ENCODE data around the gene EMP2. TPM values are rescaled to one million over a fixed set of nuclear protein-coding genes. Genes with fewer than 3 reads are reported as not detected.

EMP2 gene
- total and polyA plus RNA-seq, 2 of the 4 experiments (the other 2 are of a cell fraction): 13.8 to 18.3 TPM

DNA sequence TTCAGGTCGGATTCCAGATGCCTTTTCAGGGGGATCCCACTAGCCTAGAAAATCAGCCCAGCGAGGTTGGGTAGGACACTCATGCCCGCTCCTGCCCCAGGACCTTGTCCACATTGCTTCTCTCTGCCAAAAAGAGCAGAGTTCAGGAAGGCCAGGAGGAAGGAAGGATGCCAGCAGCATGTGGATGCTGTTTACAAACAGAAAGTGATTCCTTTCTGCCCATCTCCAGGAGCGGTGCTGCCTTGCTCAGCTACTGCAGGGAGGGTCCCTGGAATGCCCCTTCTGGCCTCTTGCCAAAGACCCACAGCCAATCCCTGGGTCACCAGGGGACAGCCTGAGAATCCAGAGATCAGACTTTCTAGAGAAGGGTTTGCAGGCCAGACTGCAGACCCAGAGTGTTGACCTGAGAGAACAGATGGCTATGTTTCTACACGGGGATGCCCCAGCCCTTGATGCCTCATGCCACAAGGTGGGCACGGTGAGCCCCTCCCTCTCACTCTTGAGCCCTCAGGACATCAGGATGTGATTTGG is 32.3 kb upstream of the EMP2 start:
- Histone ChIP-seq H3K79me1 (ENCODE audit: low read depth in 1 of 2, low read length in 2 of 2) (no peaks in the 10 kb centered on the region), H2BK5ac (ENCODE audit: low read depth, low read length, poor library complexity, severe bottlenecking) (no peak overlapping the region), H4K5ac (ENCODE audit: low read depth, low read length) (no peak overlapping the region), H2AK5ac (ENCODE audit: low read depth, low read length) (no peak overlapping the region), H2AFZ (replicated peaks; ENCODE audit: low read length, poor library complexity) (peak overlapping the region; percentile 18), H3K4me3 (ENCODE audit: insufficient read depth, low read depth, low read length) (no peak overlapping the region), H3K27me3 (ENCODE audit: control insufficient read depth, insufficient read depth, low read length) (no peaks in the 10 kb centered on the region; the same call in 1 of the 2 replicates), H3K9ac (ENCODE audit: low read depth, low read length) (no peak overlapping the region), H3K36me3 (ENCODE audit: control insufficient read depth, insufficient read depth, low read length) (no peaks in the 10 kb centered on the region), H3K14ac (replicated peaks; ENCODE audit: low read depth, low read length) (no peak overlapping the region), H3K4ac (ENCODE audit: low read depth, low read length) (no peak overlapping the region), H2BK20ac (ENCODE audit: low read depth, low read length) (no peak overlapping the region), H4K8ac (ENCODE audit: low read depth in 2 of 2, low read length in 2 of 2) (no peak overlapping the region), H3K9me3 (ENCODE audit: control insufficient read depth, insufficient read depth, low read length) (no peaks in the 10 kb centered on the region), H3K56ac (ENCODE audit: extremely low read depth, insufficient read depth, low read length) (no peak overlapping the region), H4K91ac (ENCODE audit: insufficient read depth, low read depth, low read length) (no peak overlapping the region), H3K4me2 (ENCODE audit: low read depth, low read length) (no peak overlapping the region), H3K27ac (ENCODE audit: insufficient read depth, low read length) (no peak overlapping the region), H2BK120ac (ENCODE audit: low read depth, low read length) (no peak overlapping the region), H2AK9ac (replicated peaks; ENCODE audit: low read depth, low read length, poor library complexity) (no peak overlapping the region), H2BK15ac (ENCODE audit: low read depth, low read length) (no peak overlapping the region), H4K20me1 (ENCODE audit: insufficient read depth, low read length) (no peaks in the 10 kb centered on the region), H3K9me1 (ENCODE audit: insufficient read depth, low read length) (no peaks in the 10 kb centered on the region), H3K23ac (ENCODE audit: low read depth, low read length) (no peak overlapping the region), H3K18ac (ENCODE audit: low read depth, low read length) (no peak overlapping the region), H3K4me1 (ENCODE audit: control insufficient read depth, insufficient read depth, low read length) (peaks cover 11% of the 10 kb centered on the region)
- TF ChIP-seq BHLHE40 (IDR thresholded peaks at IDR 0.05; ENCODE audit: low read depth, low read length) (no peak), FOS (IDR thresholded peaks at IDR 0.05; ENCODE audit: low read depth, low read length) (no peak), MAZ (IDR thresholded peaks at IDR 0.05; ENCODE audit: borderline replicate concordance, low read depth, low read length) (no peak), SMC3 (IDR thresholded peaks at IDR 0.05; ENCODE audit: low read depth, low read length) (no peak), NFE2L2 (IDR thresholded peaks at IDR 0.05; ENCODE audit: low read depth, low read length) (no peak), CHD1 (IDR thresholded peaks at IDR 0.05; ENCODE audit: low read depth, low read length) (no peak), MXI1 (IDR thresholded peaks at IDR 0.05; ENCODE audit: borderline replicate concordance, low read depth, low read length) (no peak), RFX5 (IDR thresholded peaks at IDR 0.05; ENCODE audit: low read depth, low read length) (no peak), RCOR1 (IDR thresholded peaks at IDR 0.05; ENCODE audit: insufficient replicate concordance, low read length) (no peak), RAD21 (IDR thresholded peaks at IDR 0.05; ENCODE audit: low read length) (no peak)
- TF ChIP-seq, protein P1, sequence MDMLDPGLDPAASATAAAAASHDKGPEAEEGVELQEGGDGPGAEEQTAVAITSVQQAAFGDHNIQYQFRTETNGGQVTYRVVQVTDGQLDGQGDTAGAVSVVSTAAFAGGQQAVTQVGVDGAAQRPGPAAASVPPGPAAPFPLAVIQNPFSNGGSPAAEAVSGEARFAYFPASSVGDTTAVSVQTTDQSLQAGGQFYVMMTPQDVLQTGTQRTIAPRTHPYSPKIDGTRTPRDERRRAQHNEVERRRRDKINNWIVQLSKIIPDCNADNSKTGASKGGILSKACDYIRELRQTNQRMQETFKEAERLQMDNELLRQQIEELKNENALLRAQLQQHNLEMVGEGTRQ (IDR thresholded peaks at IDR 0.05; ENCODE audit: low read depth, low read length): no peak
- TF ChIP-seq, protein P2, sequence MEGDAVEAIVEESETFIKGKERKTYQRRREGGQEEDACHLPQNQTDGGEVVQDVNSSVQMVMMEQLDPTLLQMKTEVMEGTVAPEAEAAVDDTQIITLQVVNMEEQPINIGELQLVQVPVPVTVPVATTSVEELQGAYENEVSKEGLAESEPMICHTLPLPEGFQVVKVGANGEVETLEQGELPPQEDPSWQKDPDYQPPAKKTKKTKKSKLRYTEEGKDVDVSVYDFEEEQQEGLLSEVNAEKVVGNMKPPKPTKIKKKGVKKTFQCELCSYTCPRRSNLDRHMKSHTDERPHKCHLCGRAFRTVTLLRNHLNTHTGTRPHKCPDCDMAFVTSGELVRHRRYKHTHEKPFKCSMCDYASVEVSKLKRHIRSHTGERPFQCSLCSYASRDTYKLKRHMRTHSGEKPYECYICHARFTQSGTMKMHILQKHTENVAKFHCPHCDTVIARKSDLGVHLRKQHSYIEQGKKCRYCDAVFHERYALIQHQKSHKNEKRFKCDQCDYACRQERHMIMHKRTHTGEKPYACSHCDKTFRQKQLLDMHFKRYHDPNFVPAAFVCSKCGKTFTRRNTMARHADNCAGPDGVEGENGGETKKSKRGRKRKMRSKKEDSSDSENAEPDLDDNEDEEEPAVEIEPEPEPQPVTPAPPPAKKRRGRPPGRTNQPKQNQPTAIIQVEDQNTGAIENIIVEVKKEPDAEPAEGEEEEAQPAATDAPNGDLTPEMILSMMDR (conservative IDR thresholded peaks at IDR 0.05; ENCODE audit: low read depth, low read length): no peak
- BruUV-seq (replicated peaks): no TSS peak
- dilution Hi-C loops (cut with HindIII; ENCODE audit: low sequenced_read_pairs, unreplicated experiment): no loop called here
- intact Hi-C loops (cut with micrococcal nuclease): no loop called here
- ChIA-PET CTCF (no interaction called here), POLR2A (ENCODE audit: unreplicated experiment) (no interaction called here)
- DNase-seq (no peak), ATAC-seq (ENCODE audit: low read depth) (no peak)
- 44% methylated on average over 1 of the region's 6 CpGs; no CpG with 5 or more reads in 1 of the 2 experiments for WGBS, 2 experiments (ENCODE audit: extremely low coverage in 2 of 2, insufficient read length in 1 of 2)
- in situ Hi-C loops (cut with MboI; ENCODE audit: low sequenced_read_pairs): no loop called here
